WERI-Rb-1 (cell line): Measurements from ENCODE around the gene ACTN1.

Experiments used
- DNase-seq: peaks from one replicate; pipeline ENCODE4 v3.0.0-alpha.2; 2020
- H3K27ac ChIP-seq: fragments of 250-450 bp; sonication (Bioruptor Pico); 2 replicates; pipeline ENCODE4 v1.5.1; 2020; ENCODE audit warnings: mild to moderate bottlenecking, moderate library complexity
- H3K27me3 ChIP-seq: fragments of 250-450 bp; sonication (Bioruptor Pico); 2 replicates; pipeline ENCODE4 v1.5.1; 2021; ENCODE audit warnings: mild to moderate bottlenecking, low read depth, moderate library complexity; ENCODE audit not compliant: insufficient read depth, severe bottlenecking
- H3K36me3 ChIP-seq: fragments of 250-450 bp; sonication (Bioruptor Pico); 2 replicates; pipeline ENCODE4 v1.5.1; 2020; ENCODE audit warnings: mild to moderate bottlenecking, moderate library complexity
- H3K4me3 ChIP-seq: 2 replicates; pipeline ENCODE4 v1.5.1; 2011; ENCODE audit warnings: low read depth, mild to moderate bottlenecking, control low read depth, low read length
- H3K9me3 ChIP-seq: fragments of 250-450 bp; sonication (Bioruptor Pico); 2 replicates; pipeline ENCODE4 v1.5.1; 2021; ENCODE audit warnings: mild to moderate bottlenecking, moderate library complexity; ENCODE audit not compliant: severe bottlenecking
- CTCF ChIP-seq: IDR thresholded peaks from 2 replicates; pipeline ENCODE4 v1.5.1; 2011; ENCODE audit warnings: low read depth, mild to moderate bottlenecking, control low read depth, inconsistent platforms, low read length

Gene ACTN1

GRCh38 chr14:68888883-68889282, 90.2 kb downstream of the ACTN1 start:
- Histone ChIP-seq H3K36me3 (peaks cover 3% of the 10 kb centered on the region; the same call in 1 of the 2 replicates), H3K9me3 (no peaks in the 10 kb centered on the region), H3K27ac (no peak overlapping the region), H3K27me3 (no peaks in the 10 kb centered on the region), H3K4me3 (no peak overlapping the region)
- TF ChIP-seq CTCF: no peak
- DNase-seq: no peak

- H3K27me3 ChIP-seq: no peaks in the 10 kb centered on the region
- H3K9me3 ChIP-seq: no peaks in the 10 kb centered on the region
- no peak overlapping the region for H3K27ac ChIP-seq
- no peak overlapping the region for H3K4me3 ChIP-seq
- no peak for TF ChIP-seq CTCF
- H3K36me3 ChIP-seq: peaks cover 3% of the 10 kb centered on the region
- DNase-seq: no peak
These were observed 90.9 kb downstream of the ACTN1 start for GRCh38 chr14:68888025-68888850.

GRCh38 chr14:68886109-68886434, 93.0 kb downstream of the ACTN1 start:
- Histone ChIP-seq H3K27ac (no peak overlapping the region), H3K36me3 (peaks cover 7% of the 10 kb centered on the region), H3K4me3 (no peak overlapping the region)

GRCh38 chr14:68885226-68886108, 93.6 kb downstream of the ACTN1 start:
- no peak for DNase-seq
- Histone ChIP-seq H3K27ac (no peak overlapping the region), H3K4me3 (no peak overlapping the region), H3K9me3 (no peaks in the 10 kb centered on the region), H3K27me3 (no peaks in the 10 kb centered on the region), H3K36me3 (peaks cover 7% of the 10 kb centered on the region)
- TF ChIP-seq CTCF: no peak

More at GRCh38 chr14:68886109-68886434, 93.0 kb downstream of the ACTN1 start:
- DNase-seq: no peak
- TF ChIP-seq CTCF: no peak
- no peaks in the 10 kb centered on the region for H3K9me3 ChIP-seq
- H3K27me3 ChIP-seq: no peaks in the 10 kb centered on the region

- Histone ChIP-seq H3K36me3 (peaks cover 7% of the 10 kb centered on the region), H3K9me3 (no peaks in the 10 kb centered on the region), H3K4me3 (no peak overlapping the region), H3K27ac (no peak overlapping the region), H3K27me3 (no peaks in the 10 kb centered on the region)
- no peak for TF ChIP-seq CTCF
- no peak for DNase-seq
These were observed 94.8 kb downstream of the ACTN1 start for GRCh38 chr14:68884031-68885030.
